Breast epithelium (tissue), 3 donors: ENCODE data around the gene CREM.

Source experiments
- POLR2A ChIP-seq: fragments of 450-650 bp; IDR thresholded peaks from one replicate; pipeline ENCODE4 v1.6.1; 2016; ENCODE audit warnings: antibody characterized with exemption, mild to moderate bottlenecking, moderate library complexity
- POLR2AphosphoS5 ChIP-seq, 3 donors: sonication (generic); formaldehyde crosslinking; IDR thresholded peaks; one replicate each; pipeline ENCODE4 v1.6.1; 2017; ENCODE audit warnings: antibody characterized with exemption in 3 of 3
- TF ChIP-seq, protein P1 (sequence below), 3 donors: fragments of 450-650 bp; IDR thresholded peaks; one replicate each; pipeline ENCODE4 v1.5.1; 2016 to 2017; ENCODE audit warnings: antibody characterized with exemption in 3 of 3, mild to moderate bottlenecking in 3 of 3, moderate library complexity in 3 of 3

DNA sequence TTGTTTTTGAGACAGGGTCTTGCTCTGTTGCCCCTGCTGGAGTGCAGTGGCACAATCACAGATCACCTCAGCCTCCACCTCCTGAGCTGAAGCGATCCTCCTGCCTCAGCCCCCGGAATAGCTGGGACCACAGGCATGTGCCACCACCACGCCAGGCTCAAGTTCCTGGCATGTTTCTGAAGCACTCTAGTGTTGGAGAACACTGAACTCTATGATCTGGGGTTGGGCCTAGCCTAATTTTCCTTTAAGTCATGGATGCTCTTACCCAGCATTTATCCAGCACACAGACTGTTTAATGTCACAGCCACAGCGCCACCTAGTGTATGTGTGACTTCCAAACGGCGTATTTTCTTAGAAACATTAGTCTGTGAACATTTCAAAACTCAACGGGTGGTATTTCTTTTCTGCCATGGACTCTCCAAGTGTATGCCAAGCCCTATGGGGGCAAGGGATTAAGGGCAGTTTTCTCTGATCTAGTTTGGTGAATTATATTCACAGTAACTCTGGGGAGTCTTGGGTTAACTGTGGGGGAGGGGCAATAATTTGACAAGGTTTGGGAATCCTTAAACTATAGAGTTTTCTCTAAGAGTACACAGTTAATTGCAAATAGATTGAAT lies 91.8 kb downstream of the CREM start:
- TF ChIP-seq, protein P1, sequence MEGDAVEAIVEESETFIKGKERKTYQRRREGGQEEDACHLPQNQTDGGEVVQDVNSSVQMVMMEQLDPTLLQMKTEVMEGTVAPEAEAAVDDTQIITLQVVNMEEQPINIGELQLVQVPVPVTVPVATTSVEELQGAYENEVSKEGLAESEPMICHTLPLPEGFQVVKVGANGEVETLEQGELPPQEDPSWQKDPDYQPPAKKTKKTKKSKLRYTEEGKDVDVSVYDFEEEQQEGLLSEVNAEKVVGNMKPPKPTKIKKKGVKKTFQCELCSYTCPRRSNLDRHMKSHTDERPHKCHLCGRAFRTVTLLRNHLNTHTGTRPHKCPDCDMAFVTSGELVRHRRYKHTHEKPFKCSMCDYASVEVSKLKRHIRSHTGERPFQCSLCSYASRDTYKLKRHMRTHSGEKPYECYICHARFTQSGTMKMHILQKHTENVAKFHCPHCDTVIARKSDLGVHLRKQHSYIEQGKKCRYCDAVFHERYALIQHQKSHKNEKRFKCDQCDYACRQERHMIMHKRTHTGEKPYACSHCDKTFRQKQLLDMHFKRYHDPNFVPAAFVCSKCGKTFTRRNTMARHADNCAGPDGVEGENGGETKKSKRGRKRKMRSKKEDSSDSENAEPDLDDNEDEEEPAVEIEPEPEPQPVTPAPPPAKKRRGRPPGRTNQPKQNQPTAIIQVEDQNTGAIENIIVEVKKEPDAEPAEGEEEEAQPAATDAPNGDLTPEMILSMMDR (IDR thresholded peaks at IDR 0.05), result peak; percentile 56 to 86 (median 75)
- TF ChIP-seq POLR2AphosphoS5 (IDR thresholded peaks at IDR 0.05), result no peak
- TF ChIP-seq POLR2A, result no peak
